Right lobe of liver (tissue), 4 donors: ENCODE measurements around the gene NRIP1.

Experiments
- CTCF ChIP-seq, 4 donors: fragments of 200-600 bp in 3 of 4; fragments of 450-650 bp in 1 of 4; IDR thresholded peaks; one replicate each; pipeline versions ENCODE4 v1.5.1 to v1.8.0; 2016 to 2022; ENCODE audit warnings: antibody characterized with exemption in 4 of 4, mild to moderate bottlenecking in 2 of 4
- POLR2A ChIP-seq: fragments of 450-650 bp; IDR thresholded peaks from one replicate; pipeline ENCODE4 v1.6.1; 2017; ENCODE audit warnings: antibody characterized with exemption, mild to moderate bottlenecking
- donor health status: DM: no; HTN: no; CAD: no.
- donor health status: DM: no; HTN: no; CAD: no.
- donor health status: DM: no; HTN: yes; CAD: no.

- TF ChIP-seq POLR2A (no peak), CTCF (IDR thresholded peaks at IDR 0.05) (no peak)
Measured at GRCh38 chr21:15050568-15051377, 14.0 kb downstream of the NRIP1 start.
